GM12864 (cell line): Measurements from ENCODE around the gene RAB11B.
"Not testable (repeated sequence)": the region's sequence is repeated elsewhere in the genome, so short reads cannot be mapped to it uniquely, and the experiment has no call there.

Experiments
- DNase-seq: peaks from one replicate; pipeline ENCODE4 v3.0.0-alpha.2; 2011; ENCODE audit warnings: low read depth
- H3K4me3 ChIP-seq: 2 replicates; pipeline ENCODE4 v1.5.1; 2011; ENCODE audit warnings: mild to moderate bottlenecking, low read depth, low read length, control low read depth
- TF ChIP-seq, protein P1 (sequence below): IDR thresholded peaks from 2 replicates; pipeline ENCODE4 v1.5.1; 2011; ENCODE audit warnings: low read depth, mild to moderate bottlenecking, moderate library complexity, low read length, control low read depth, inconsistent platforms; ENCODE audit errors: missing control alignments

The RAB11B gene

DNA sequence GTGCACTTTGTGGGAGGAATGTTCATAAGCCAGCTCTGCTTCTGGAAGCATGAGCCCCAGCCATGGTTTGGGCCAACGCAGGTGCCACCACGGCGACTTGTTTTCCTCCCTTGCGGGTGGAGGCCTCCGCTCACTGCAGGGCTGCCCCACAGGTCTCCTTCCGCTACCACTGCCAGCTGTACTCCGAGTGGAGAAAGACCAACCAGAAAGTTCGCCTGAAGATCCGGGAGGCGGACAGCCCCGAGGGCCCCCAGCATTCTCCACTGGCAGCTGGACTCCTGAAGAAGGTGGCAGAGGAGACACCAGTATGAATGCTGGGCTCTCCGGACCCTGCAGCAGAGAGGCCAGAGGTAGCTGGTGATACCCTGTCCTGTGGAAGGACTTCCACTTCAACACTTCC lies 48.1 kb downstream of the RAB11B start:
- DNase-seq = no peak
- TF ChIP-seq, protein P1, sequence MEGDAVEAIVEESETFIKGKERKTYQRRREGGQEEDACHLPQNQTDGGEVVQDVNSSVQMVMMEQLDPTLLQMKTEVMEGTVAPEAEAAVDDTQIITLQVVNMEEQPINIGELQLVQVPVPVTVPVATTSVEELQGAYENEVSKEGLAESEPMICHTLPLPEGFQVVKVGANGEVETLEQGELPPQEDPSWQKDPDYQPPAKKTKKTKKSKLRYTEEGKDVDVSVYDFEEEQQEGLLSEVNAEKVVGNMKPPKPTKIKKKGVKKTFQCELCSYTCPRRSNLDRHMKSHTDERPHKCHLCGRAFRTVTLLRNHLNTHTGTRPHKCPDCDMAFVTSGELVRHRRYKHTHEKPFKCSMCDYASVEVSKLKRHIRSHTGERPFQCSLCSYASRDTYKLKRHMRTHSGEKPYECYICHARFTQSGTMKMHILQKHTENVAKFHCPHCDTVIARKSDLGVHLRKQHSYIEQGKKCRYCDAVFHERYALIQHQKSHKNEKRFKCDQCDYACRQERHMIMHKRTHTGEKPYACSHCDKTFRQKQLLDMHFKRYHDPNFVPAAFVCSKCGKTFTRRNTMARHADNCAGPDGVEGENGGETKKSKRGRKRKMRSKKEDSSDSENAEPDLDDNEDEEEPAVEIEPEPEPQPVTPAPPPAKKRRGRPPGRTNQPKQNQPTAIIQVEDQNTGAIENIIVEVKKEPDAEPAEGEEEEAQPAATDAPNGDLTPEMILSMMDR = no peak
- H3K4me3 ChIP-seq = no peak overlapping the region

- no peak overlapping the region for H3K4me3 ChIP-seq
- TF ChIP-seq, protein P1 = no peak
- DNase-seq = no peak
Measured at GRCh38 chr19:8441725-8442544, 51.8 kb downstream of the RAB11B start.

DNA sequence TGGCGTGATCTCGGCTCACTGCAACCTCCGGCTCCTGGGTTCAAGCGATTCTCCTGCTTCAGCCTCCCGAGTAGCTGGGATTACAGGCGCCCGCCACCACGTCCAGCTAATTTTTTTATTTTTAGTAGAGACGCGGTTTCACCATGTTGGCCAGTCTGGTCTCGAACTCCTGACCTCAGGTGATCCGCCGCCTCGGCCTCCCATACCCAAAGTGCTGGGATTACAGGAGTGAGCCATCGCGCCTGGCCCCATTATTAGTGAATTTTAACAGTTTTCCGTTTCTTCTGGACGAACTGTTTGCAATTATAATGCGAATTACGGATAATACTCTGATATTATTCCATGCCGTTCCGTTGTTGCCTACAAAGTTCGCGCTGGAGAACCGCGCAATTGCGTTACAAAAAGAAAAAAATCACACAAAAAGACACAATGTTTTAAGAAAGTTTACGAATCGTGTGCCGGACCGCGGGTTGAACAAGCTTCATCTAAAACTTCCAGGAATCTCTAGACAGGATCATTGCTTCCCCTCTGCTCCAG lies 54.0 kb downstream of the RAB11B start:
- peak overlapping the region; percentile 53 for H3K4me3 ChIP-seq
- DNase-seq = not testable (repeated sequence)

DNA sequence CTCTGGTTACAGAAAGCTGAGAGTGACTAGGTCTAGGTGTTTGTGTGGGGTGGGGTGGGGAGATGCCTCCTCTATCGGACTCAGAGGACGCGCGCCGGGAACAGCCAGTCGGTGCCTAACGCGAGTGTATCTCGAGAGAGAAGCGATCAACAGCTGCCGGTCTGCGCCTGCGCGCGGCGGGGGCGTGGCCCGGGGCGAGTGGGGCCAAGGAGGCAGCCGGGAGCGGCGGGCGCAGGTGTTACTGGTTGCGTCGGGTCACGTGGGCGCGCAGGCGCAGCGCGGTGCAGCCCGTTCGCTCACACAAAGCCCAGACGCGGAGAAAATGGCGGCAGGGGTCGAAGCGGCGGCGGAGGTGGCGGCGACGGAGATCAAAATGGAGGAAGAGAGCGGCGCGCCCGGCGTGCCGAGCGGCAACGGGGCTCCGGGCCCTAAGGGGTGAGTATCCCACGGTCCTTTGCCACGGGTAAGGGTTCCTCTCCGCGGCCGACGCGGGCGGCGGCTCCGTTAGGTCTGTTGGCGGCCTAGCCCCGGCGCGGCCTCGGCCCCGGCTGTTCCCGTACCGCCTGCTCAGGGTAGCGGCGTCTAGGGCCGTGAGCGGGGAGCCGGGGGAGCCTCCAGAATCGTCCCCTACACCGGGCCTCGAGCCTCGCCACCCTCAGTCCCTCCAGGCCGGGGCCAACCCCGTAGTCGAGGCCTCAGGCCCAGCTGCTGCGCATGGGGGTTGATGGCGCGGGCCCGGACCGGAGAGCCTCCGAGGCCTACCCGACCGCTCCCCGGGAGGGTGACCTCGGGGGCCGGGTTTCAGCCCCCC lies 54.7 kb downstream of the RAB11B start, which contains the start of gene HNRNPM:
Gene HNRNPM (plus strand): TSS at position 299 of the 811 bp plus-strand sequence. CDS start 24 bp downstream, at position 323.
- H3K4me3 ChIP-seq = peak within 1 kb of the TSS; percentile 96
- peak; percentile 91 for DNase-seq
- TF ChIP-seq, protein P1 = no peak

GRCh38 chr19:8445488-8446001 lies 55.4 kb downstream of the RAB11B start:
- no peak for DNase-seq
- H3K4me3 ChIP-seq = peak overlapping the region; percentile 96
- TF ChIP-seq, protein P1 = no peak

DNA sequence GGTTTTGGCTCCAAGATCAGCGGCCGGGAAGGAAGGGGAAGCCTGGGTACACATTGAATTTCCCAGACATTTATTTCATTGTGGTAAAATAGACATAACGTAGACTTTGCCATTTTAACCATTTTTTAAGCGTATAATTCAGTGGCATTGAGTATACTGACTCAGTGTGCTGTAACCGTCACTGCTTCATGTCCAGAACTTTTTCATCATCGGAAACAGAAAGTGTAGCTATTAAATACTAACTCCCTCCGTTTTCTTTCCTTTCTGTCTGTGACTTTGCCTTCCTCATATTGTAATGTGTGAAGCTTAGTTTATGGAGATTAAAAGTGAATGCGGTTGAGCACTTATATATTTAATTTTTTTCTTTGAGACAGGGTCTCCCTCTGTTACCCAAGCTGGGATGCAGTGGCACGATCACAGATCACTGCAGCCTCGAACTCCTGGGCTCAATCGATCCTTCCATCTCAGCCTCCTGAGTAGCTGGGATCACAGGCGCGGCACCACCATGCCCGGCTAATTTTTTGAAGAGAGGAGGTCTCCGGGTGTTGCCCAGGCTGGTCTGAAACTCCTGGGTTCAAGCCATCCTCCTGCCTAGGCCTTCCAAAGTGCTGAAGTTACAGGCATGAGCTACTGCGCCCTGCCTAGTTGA lies 56.0 kb downstream of the RAB11B start:
- H3K4me3 ChIP-seq = peak overlapping the region; percentile 96
- no peak for DNase-seq
- TF ChIP-seq, protein P1 = no peak
